NCI-H446 (cell line): ENCODE measurements around the gene MEGF11.

Experiments used
- DNase-seq, 2 experiments: peaks; one replicate each; lab custom pipeline; 2025; lab: John Stamatoyannopoulos, UW

Gene MEGF11

DNA sequence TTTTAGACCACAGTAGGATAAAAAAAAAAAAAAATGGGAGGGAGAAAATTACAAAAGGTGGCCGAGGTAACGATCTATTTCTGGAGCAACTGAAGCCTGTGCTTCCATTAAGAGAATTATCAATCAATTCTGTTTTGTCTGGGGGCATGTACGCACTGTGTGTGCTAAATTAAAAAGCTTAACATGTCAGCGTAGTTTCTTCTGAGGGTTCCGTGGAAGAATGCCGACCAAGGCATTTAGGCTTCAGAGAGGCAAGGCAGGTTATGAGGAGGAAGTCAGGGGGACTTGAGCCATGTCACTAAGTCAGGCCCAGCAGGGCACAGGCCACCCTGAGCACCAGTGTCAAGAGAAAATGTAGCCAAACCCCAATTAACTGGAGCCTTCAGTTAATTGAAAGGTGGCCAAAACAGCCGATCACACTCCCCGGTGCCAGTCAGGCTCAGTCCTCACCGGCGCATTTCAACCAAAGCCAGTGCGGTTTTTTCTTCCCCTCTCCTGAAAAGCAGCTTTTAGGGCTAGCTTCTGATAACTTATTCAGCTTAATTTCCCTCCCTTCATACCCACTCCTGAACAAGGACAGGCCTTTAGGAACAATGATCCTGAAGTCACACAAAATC is 113.9 kb downstream of the MEGF11 start:
- DNase-seq: no peak

GRCh38 chr15:66138892-66139590 is 114.5 kb downstream of the MEGF11 start:
- no peak for DNase-seq

DNA sequence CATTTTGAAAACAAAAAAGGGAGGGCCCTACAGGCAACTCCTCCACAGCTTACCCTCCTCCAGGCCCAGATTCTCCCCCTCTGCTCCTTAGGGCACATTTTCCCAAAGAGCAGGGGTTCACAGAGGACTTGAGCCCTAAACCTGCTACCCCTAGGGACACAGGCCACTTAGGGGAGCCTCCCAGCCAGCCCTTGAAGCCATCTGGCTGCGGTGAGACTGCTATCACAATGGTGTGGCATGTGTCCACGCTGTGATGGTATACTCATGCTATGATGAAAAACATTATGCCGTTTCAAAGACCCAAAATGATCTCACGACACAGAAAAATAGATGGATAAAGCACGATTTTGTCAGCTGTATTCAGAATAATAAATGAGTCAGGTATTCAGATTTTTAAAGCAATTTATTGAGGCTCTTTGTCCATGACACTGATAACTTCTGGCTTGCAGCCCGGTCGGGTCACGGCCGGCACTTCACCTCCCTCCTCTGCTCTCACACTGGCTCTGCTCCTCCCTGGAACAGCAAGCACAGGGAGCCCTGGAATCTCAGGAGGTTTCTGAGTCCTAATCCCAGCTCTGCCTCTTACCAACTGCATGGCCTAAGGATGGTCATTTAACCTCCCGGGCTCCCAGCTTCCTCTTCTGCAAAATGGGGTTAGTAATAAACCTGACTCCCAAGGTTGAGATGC is 115.3 kb downstream of the MEGF11 start:
- DNase-seq: no peak

DNA sequence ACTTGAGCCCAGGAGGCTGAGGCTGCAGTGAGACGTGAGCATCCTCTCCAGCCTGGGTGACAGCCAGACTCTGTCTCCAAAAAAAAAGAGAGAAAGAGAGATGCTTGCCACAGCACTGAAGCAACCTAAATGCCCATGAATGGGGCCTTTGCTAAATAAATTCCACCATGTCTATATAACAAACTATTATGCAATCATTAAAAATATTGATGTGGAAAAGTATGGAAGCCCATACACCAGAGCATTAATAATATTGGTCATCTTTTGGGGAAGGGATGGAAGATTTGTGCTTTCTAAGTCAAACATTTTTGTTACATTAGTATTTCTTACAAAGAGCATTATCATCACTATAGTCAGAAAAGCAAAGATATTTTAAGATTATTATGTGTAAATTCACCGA is 116.6 kb downstream of the MEGF11 start:
- DNase-seq: no peak

DNA sequence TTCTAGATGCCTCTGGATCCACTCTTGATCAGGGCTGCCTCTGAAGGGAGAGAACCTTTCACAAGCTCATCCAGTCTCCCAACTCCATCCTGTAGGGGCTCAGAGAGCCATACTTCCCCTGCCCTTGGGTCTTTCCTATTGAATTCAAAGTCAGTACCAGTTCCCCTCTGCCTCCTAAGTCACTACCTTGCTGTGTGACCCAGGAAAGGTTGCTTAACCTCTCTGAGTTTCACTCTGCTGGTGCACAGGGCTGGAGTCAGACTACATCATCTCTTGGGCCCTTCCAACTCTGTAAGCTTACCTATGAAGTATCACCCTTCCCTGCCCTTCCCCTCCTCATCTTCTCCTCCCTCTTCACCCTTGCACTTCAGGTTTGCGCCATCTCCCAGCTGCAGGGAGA is 117.9 kb downstream of the MEGF11 start:
- DNase-seq: no peak

GRCh38 chr15:66134284-66134683 is 119.3 kb downstream of the MEGF11 start:
- no peak for DNase-seq

DNA sequence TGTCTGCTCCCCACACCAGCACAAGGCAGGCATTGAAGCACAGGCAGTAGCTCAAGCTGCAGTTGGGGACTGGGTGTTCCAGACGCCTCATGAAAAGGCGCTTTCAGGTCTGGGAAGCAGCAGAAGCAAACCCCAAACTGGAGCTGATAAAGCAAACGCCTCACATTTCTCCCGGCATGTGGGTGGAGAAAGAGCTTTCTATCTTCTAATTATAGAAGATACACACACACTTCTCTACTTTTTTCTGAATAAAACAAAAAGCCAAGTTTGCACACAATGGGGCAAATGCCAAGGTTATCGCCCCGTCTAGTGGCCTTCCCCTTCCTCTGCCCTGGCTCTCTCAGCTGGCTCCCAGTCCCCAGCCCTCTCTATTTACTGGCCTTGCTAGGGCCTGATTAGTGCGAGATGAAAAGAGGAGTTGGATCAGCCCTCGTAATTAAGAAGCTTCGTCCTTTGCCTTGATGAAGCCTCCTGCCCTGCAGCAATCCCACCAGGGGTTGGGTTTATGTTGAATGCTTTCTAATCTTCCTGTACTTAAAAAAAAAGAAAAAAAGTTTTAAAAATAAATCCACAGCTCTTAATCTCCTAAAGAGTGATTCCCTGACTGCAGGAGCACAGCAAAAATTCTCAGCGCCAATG is 120.2 kb downstream of the MEGF11 start:
- no peak for DNase-seq

DNA sequence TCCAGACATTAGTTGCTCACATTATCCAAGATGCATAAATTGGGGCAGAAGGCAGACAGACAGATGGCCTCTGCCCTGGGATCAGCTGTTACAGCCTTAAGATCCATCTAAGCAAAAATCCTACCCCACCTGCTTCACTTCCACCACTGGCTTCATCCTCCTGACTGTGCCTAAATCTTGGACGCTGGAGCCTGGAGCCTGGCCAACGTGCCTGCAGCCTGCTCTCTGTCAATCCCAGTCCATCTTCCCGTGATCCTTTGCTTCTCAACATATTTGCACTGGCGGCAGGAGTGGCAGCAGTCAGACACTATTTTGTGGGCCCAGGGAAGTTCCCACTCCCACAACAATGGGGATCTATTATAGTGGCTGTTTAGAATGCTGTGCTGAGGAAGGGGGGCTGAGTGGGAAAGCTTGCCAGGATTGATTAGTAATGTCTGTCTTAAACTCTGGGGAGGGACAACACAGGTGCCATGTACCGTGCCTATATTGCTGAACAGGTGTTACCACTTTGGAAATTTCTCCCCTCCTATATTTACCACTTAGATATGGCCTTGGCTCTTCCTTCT is 121.2 kb downstream of the MEGF11 start:
- peak in 1 of 2 experiments; percentile 4 for DNase-seq

GRCh38 chr15:66131831-66132230 is 121.7 kb downstream of the MEGF11 start:
- no peak for DNase-seq

- DNase-seq: no peak
Measured at GRCh38 chr15:66131200-66131599, 122.3 kb downstream of the MEGF11 start.

DNA sequence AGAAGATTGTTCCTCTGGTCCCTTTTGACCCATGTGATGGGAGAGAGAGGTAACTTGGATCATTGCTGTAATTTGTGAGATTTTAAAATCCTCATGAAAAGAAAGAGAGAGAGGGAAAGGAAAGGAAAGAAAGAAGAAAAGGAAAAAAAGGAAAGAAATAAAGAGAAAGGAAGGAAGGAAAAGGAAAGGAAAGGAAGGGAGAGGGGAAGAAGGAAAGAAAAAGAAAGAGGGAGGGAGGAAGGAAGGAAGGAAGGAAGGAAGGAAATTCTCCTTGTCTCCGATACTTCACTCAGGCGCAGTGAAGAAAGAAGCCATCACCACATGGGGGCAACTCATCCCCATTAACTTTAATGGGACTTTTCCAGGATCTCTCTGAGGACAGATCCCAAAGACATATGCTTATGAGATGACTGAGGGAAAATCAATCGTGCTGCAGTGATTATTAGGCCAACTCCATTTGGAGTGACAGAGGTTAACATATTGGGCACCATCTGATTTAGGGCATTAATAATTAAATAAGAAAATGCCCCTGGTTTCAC is 123.0 kb downstream of the MEGF11 start:
- peak in 1 of 2 experiments; percentile 26 for DNase-seq

DNA sequence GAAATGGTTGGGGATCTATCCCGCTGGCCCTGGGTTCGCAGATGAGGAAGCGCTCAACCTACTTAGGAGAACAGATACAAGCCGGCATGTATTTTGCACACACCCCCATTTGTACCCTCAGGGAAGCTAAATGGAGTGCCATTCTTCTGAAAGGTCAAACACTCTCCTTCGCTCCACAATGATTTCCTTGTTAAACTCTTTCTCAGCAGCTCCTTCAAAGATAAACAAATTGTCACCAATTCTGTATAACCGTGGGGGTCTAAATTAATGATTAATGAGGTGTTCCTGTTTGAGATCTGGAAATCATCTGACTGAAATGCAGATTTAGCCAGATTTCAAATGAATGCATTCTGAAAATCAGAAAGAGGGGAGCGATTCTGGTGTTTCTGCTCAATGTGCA is 124.0 kb downstream of the MEGF11 start:
- no peak for DNase-seq

GRCh38 chr15:66128116-66128680 is 125.4 kb downstream of the MEGF11 start:
- no peak for DNase-seq

- DNase-seq: no peak
Measured at GRCh38 chr15:66126456-66126855, 127.1 kb downstream of the MEGF11 start.

DNA sequence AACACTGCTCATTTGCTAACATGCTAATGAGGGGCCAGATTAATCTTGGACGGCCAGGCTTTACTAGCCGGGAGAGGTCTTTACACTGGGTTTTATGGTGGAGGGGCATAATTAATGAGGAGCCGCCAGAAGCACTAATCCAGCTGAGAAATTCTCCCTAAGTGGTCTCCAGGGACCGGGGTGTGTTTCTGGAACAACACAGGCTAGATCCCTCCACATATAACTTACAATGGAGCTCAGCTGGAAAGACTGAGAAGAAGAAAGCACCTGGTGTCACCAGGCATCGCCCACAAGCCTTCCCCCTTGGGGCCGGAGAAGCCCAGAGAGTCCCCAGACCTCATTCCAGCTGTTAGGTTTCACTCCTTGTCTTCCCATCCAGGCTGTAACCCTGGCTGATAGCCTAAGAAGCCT is 127.5 kb downstream of the MEGF11 start:
- DNase-seq: no peak

DNA sequence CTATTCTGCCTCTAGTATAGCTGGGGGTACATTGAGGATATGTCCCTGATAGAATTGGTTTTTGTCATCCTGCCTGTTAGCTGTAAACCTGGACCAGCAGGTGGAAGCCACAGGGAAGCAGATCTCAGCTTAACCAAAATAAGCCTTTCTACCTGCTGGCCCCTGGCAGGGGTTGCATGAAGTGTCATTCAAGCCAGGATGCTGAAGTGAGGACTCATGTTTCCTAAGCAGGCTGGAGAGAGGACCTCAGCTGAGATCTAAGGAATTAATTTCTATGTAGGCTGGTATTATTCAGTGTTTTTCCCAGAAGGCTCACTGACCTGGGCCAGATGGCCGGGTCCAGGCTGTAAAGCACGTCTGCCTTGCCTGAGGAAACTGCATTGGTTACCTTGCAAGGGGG is 128.9 kb downstream of the MEGF11 start:
- no peak for DNase-seq

GRCh38 chr15:66123799-66124198 is 129.8 kb downstream of the MEGF11 start:
- DNase-seq: no peak

- DNase-seq: no peak
Measured at GRCh38 chr15:66120422-66120821, 133.1 kb downstream of the MEGF11 start.

DNA sequence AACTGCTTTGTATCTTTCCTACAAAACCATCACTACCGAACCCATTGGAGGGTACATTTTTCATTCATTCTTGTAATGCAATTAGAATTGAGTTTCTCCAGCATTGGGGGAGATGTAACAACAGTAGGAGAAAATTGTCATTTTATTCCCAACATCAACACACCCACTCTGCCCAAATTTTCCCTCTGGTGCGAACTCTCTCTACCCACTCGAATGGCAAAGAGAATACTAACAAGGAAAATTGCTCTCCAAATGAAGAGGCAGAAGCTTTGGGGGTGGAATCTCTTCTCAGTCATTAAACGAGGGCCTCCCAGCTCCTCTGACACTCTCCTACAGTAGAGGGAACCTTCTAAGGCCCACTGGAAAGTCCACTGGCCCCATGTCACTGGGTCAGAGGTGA is 135.7 kb downstream of the MEGF11 start:
- DNase-seq: no peak

GRCh38 chr15:66115568-66116206 is 137.9 kb downstream of the MEGF11 start:
- DNase-seq: no peak

DNA sequence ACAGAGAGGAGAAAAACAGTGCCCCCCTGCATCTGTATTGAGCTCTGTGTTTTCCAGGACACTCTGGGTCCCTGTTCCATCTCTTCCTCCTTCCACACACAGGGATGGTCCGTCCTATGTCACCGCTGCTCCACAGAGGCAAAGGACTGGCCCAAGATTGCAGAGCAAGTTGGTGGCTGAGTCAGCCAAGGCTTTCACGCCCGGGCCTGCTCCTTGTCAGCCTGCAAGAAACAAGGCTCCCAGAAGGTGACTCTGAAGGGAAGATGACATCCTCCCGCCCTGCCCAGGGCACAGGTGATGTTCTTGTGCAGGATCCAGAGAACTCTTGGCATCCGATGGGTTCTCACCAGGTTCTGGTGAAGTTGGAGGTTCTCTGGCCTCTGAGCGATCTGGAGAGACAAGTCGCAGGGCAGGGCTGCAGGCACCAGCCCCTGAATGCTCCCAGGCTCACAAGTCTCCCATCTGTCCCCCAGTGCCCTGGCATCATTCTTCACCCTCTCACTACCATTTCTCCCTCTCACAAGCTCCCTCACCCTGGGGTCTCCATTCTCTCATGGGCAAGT is 138.6 kb downstream of the MEGF11 start:
- DNase-seq: no peak
